Medulla oblongata (tissue), 1 donor: Measurements from ENCODE around the gene KCND2.
A peak's percentile ranks its signal among the peaks of the same experiment; 100 is the strongest.
"Not testable (repeated sequence)": the region's sequence is repeated elsewhere in the genome, so short reads cannot be mapped to it uniquely, and the experiment has no call there.

Experiments
- DNase-seq: peaks from one replicate; pipeline ENCODE4 v3.0.0-alpha.2; 2015; ENCODE audit errors: extremely low spot score

Gene KCND2

GRCh38 chr7:120742372-120742771, 469.4 kb downstream of the KCND2 start:
- peak; percentile 65 for DNase-seq

GRCh38 chr7:120743128-120743527, 470.2 kb downstream of the KCND2 start:
- DNase-seq: no peak

- DNase-seq: no peak
These were observed 487.1 kb downstream of the KCND2 start for GRCh38 chr7:120760050-120760449.

GRCh38 chr7:120760851-120761250, 487.9 kb downstream of the KCND2 start:
- no peak for DNase-seq

GRCh38 chr7:120770206-120770605, 497.2 kb downstream of the KCND2 start:
- DNase-seq: no peak

GRCh38 chr7:120774481-120774880, 501.5 kb downstream of the KCND2 start:
- no peak for DNase-seq

GRCh38 chr7:120775755-120776154, 502.8 kb downstream of the KCND2 start:
- DNase-seq: no peak

- not testable (repeated sequence) for DNase-seq
These were observed 506.1 kb downstream of the KCND2 start for GRCh38 chr7:120779078-120779477.

- not testable (repeated sequence) for DNase-seq
These were observed 507.5 kb downstream of the KCND2 start for GRCh38 chr7:120780451-120780850.

GRCh38 chr7:120780938-120781337, 508.0 kb downstream of the KCND2 start:
- DNase-seq: no peak

- not testable (repeated sequence) for DNase-seq
These were observed 508.9 kb downstream of the KCND2 start for GRCh38 chr7:120781924-120782323.

- DNase-seq: no peak
These were observed 510.3 kb downstream of the KCND2 start for GRCh38 chr7:120783273-120783672.

- DNase-seq: no peak
These were observed 510.7 kb downstream of the KCND2 start for GRCh38 chr7:120783721-120784120.

GRCh38 chr7:120785095-120785494, 512.1 kb downstream of the KCND2 start:
- no peak for DNase-seq

GRCh38 chr7:120792091-120792860, 519.3 kb downstream of the KCND2 start:
- peak; percentile 77 for DNase-seq

- DNase-seq: no peak
These were observed 519.8 kb downstream of the KCND2 start for GRCh38 chr7:120792861-120793130.

- no peak for DNase-seq
These were observed 520.4 kb downstream of the KCND2 start for GRCh38 chr7:120793213-120793936.

GRCh38 chr7:120794106-120794729, 521.2 kb downstream of the KCND2 start:
- DNase-seq: no peak

- no peak for DNase-seq
These were observed 524.2 kb downstream of the KCND2 start for GRCh38 chr7:120797026-120797645.

GRCh38 chr7:120799147-120799546, 526.2 kb downstream of the KCND2 start:
- no peak for DNase-seq
